Coronary artery (tissue), 2 donors: ENCODE data around the gene MYLK.

Experiments
- DNase-seq: peaks from one replicate; pipeline ENCODE4 v3.0.0-alpha.2; 2017; ENCODE audit warnings: low spot score
- H3K27ac ChIP-seq, 2 donors: fragments of 200-600 bp; sonication (generic); one replicate each; pipeline ENCODE4 v1.5.1; 2016 to 2019
- H3K4me3 ChIP-seq: fragments of 200-600 bp; sonication (generic); 2 replicates; pipeline ENCODE4 v1.5.1; 2016; ENCODE audit warnings: mild to moderate bottlenecking, moderate library complexity
- TF ChIP-seq, protein P1 (sequence below): fragments of 200-600 bp; sonication (generic); IDR thresholded peaks from one replicate; pipeline ENCODE4 v1.5.1; 2019; ENCODE audit warnings: antibody characterized with exemption

MYLK gene

DNA sequence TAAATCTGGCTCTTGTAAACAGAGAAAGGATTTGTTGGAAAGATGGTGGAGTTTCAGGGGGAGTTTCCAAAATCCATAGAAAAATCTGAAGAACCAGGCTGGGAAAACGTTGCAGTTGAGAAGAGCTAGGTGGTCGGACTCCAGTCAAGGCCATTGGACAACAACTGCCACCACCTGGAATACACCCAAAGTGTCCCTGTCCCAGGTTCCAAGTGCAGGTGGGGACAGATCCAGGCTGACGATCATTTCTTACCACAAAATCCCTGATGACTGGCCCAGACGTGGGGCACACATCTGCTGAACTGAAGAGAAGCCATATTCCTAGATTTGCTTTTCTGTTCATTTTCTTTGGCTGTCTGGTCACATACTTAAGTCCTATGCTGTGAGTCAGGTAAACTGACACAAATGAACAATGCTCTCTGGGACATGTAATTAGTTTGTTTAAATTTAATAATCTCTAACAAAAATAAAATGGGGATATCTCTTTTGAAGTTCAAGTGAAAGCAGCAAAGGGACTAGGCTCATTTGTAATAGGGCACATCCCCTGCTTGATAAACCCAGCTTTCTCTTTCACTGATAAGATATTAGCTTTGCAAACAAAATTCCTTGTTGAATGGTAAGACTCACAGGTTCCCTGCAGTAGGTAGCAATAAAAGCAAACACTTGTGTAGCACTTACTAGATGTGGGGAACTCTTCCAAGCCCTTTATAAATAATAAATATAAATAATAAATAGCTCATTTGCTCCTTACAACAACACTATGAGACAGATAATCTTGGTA, 88.5 kb downstream of the MYLK start:
- TF ChIP-seq, protein P1, sequence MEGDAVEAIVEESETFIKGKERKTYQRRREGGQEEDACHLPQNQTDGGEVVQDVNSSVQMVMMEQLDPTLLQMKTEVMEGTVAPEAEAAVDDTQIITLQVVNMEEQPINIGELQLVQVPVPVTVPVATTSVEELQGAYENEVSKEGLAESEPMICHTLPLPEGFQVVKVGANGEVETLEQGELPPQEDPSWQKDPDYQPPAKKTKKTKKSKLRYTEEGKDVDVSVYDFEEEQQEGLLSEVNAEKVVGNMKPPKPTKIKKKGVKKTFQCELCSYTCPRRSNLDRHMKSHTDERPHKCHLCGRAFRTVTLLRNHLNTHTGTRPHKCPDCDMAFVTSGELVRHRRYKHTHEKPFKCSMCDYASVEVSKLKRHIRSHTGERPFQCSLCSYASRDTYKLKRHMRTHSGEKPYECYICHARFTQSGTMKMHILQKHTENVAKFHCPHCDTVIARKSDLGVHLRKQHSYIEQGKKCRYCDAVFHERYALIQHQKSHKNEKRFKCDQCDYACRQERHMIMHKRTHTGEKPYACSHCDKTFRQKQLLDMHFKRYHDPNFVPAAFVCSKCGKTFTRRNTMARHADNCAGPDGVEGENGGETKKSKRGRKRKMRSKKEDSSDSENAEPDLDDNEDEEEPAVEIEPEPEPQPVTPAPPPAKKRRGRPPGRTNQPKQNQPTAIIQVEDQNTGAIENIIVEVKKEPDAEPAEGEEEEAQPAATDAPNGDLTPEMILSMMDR = no peak
- DNase-seq = no peak
- H3K27ac ChIP-seq = no peak overlapping the region
- H3K4me3 ChIP-seq = no peak overlapping the region

DNA sequence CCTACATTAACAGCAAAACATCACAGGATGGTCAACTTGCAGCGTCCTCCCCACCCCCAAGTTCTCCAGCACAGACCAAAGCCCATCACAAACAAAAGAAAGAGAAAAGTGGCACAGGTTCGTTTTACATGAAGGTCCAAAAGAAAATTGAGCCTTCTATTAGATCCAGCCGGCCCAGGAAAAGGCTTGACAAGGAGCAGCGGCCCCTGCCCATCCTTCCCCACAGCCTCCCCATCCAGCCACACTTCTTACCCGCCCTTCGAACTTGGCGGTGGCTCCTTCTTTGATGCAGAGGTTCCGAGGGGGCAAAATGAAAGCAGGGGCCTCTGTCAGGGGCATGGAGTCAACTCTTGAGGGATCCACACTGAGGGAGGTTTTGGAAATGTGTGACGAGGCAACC, 90.7 kb downstream of the MYLK start:
- Histone ChIP-seq H3K27ac (no peak overlapping the region), H3K4me3 (no peak overlapping the region)
- no peak for DNase-seq
- TF ChIP-seq, protein P1 = no peak

DNA sequence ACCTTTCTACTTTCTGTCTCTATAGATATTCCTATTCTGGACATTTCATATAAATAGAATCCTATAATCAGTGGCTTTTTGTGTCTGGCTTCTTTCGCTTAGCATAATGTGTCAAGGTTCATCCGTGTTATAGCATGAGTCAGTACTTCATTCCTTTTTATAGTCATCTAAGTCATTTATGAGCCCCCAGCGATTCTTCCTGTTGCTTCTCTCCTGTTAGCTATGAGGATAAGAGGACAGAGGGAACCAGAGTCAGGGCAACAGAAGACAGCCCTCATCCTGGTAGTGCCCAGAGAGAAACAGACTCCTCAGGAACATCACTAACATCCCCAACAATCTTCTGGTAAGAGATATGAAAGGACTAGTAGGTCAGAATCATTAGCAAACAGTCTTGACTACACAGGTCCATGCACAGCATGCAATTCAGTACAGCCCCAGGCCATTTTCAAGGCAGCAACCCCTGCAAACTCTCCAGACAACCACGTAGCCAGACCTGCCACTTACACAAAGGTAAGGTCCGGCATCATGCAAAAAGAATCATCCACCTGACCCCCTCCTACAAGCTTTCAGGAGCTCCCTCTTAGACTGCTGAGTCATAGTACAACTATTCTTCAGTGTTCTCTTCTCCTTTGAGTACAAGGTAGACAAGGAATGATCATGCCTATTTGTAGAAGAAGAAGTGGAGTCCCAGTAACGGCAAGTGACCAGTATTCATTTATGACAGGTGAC, 91.5 kb downstream of the MYLK start:
- TF ChIP-seq, protein P1 = no peak
- DNase-seq = no peak
- H3K27ac ChIP-seq = no peak overlapping the region
- no peak overlapping the region for H3K4me3 ChIP-seq

DNA sequence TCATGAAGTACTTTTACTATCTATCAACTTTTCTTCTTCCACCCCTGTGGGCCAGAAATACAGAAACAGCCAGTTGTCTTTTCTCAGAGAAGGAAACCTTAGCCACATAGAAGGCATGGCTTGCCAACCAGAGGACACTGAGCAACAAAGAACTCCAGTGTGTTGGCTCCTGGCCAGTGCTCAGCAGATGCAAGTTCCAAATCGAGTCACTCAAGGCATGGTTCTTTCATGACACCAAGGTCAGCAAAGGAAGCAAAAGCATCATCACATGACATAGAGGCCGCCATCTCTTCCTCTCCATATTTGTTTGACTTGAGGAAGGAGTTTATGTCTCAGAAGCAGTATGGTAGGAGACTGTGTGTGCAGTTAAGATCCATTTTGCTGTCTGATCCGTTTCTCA, 92.2 kb downstream of the MYLK start:
- DNase-seq = no peak
- Histone ChIP-seq H3K4me3 (no peak overlapping the region), H3K27ac (no peak overlapping the region)
- TF ChIP-seq, protein P1 = no peak

DNA sequence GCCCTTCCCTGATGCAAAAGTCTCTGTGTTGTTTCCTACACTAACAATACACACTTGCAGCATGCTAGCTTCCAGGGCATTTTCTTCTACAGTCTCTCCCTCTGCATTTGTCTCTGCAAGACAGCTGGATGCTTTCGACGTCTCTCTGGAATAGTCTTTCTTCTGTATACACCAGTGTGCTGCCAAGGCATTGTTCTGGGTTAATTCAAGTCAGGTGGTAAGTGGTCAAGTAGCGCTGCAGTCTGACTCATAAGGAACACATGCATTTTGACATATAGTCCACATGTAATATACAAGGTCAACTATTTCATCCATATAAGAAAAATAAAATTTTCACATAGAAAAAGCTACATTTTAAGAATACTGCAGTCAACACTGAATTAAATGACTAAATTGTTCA, 92.7 kb downstream of the MYLK start:
- Histone ChIP-seq H3K4me3 (no peak overlapping the region), H3K27ac (no peak overlapping the region)
- TF ChIP-seq, protein P1 = no peak
- DNase-seq = no peak

DNA sequence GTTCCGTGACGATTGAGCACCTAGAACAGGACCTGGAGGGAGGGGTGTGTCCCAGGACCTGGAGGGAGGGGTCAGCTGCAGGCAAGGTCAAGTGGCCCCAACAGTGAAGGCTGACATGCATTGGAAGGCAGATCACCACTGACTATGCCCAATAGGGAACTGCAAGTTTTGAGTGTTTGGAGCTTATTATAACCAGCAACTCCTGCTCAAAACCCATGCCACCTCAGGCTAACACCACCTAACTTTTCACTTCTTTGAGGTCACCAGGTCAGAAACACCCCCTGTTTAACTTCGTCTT, 93.1 kb downstream of the MYLK start:
- H3K27ac ChIP-seq = no peak overlapping the region
- no peak for DNase-seq
- TF ChIP-seq, protein P1 = no peak
- no peak overlapping the region for H3K4me3 ChIP-seq
